ENCODE measurements around the gene PNMA1.

Gene PNMA1

DNA sequence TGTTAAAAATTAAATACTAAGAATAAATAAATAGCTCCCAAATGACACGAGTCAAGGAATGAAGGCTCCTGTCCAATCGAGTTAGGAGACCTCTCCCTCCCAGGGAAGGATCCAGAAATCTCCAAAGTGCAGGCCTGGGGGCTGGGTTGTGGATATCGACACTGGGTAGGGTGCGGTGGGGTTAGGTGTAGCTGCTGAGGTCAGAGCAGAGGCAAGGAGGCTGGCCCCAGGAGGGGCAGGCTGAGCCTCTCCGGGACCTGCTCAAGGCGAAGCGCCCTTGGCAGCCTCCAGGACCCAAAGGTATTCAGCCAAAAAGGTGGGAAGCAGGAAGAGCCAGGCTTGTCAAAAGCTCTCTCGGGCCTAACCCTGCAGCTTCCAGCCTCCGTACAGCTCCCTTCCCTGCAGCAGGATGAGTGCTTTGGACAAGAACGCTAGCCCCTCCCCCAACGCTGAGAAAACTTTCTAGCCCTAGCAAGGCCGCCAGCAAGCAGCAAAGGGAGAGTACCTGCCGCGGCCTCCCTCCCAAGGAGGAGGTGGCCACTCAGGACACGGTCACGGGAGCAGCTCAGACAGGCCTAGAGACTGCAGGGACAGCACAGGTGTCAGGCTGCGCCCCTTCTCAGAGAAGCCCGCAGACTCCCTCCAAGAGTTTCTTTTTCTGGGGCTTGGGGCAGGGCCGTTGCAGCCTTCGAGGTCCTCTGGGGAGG lies 3.7 kb upstream of the PNMA1 start:
- H3K4me3 ChIP-seq (ENCODE audit: low read depth, low read length), result no peak overlapping the region
- in situ Hi-C loops (cut with HindIII; ENCODE audit: low sequenced_read_pairs), result no loop called here
- TF ChIP-seq, protein P1, sequence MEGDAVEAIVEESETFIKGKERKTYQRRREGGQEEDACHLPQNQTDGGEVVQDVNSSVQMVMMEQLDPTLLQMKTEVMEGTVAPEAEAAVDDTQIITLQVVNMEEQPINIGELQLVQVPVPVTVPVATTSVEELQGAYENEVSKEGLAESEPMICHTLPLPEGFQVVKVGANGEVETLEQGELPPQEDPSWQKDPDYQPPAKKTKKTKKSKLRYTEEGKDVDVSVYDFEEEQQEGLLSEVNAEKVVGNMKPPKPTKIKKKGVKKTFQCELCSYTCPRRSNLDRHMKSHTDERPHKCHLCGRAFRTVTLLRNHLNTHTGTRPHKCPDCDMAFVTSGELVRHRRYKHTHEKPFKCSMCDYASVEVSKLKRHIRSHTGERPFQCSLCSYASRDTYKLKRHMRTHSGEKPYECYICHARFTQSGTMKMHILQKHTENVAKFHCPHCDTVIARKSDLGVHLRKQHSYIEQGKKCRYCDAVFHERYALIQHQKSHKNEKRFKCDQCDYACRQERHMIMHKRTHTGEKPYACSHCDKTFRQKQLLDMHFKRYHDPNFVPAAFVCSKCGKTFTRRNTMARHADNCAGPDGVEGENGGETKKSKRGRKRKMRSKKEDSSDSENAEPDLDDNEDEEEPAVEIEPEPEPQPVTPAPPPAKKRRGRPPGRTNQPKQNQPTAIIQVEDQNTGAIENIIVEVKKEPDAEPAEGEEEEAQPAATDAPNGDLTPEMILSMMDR (IDR thresholded peaks at IDR 0.05; ENCODE audit: low read depth, low read length), result no peak
- DNase-seq (ENCODE audit: low read depth, low spot score), result peak; percentile 61

DNA sequence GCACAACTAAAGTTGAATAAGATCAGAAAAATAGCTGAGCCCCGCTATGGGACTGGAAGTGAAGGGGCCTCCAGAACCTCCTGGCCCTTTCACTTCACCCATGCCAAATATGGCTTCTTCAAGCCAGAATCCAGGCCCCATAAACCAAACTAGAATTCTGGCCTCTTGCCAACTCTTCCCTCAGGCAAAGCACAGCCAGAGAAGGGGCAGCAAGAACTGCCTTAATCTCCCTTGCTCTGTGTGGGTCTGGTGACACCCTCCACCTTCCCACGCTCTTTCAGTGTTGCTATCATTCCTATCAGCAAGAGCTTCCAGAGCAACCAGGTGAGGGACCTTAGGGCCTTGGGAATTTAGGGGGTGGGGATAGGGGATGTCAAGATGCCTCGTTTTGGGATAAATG lies 3.1 kb upstream of the PNMA1 start:
- H3K4me3 ChIP-seq (ENCODE audit: low read depth, low read length), result no peak overlapping the region
- DNase-seq (ENCODE audit: low read depth, low spot score), result peak; percentile 23
- TF ChIP-seq, protein P1 (IDR thresholded peaks at IDR 0.05; ENCODE audit: low read depth, low read length), result no peak
- in situ Hi-C loops (cut with HindIII; ENCODE audit: low sequenced_read_pairs), result no loop called here

DNA sequence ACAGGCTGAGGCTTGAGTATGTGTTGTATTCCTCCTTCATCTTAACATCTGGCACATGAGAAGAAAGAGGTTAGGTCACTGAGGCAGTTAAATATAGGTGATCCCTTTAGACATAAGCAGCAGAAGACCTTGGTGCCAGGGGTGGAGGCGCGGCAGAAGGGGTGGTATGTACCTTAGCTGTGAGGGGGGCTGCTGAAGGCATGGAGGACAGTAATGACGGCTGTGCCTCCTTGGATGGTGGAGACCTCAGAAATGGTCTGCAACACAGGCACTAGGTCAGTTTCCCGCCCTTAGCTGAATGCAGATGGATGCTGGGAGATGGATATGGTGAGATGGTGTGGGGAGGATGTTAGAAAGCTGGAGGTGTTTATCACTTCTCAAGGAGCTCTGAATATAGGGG lies 1.5 kb upstream of the PNMA1 start:
- in situ Hi-C loops (cut with HindIII; ENCODE audit: low sequenced_read_pairs), result no loop called here
- no peak for DNase-seq (ENCODE audit: low read depth, low spot score)
- TF ChIP-seq, protein P1 (IDR thresholded peaks at IDR 0.05; ENCODE audit: low read depth, low read length), result no peak
- H3K4me3 ChIP-seq (ENCODE audit: low read depth, low read length), result no peak overlapping the region

DNA sequence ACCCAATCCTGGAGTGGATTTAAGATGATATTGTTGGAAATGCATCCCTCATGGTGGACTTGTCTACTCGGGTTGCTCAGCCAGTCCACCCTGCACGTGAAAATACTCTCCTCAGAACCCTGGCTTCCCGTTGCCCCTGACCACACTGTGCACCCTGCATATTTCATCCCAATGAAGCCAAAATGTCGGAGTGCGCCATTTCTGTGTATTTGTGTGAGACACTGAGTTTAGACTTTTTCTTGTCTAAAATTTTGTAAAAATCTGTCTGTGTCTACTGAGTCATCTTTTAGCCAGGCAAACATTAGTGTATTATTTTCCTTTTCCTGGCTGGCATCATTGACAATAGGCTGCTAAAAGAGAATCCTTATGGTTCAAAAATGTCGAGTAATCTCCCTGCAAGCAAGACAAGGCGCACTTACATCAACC lies 485 bp upstream of the PNMA1 start:
- TF ChIP-seq, protein P1 (IDR thresholded peaks at IDR 0.05; ENCODE audit: low read depth, low read length), result no peak
- DNase-seq (ENCODE audit: low read depth, low spot score), result peak; percentile 72
- in situ Hi-C loops (cut with HindIII; ENCODE audit: low sequenced_read_pairs), result no loop called here
- H3K4me3 ChIP-seq (ENCODE audit: low read depth, low read length), result peak overlapping the region; percentile 79

DNA sequence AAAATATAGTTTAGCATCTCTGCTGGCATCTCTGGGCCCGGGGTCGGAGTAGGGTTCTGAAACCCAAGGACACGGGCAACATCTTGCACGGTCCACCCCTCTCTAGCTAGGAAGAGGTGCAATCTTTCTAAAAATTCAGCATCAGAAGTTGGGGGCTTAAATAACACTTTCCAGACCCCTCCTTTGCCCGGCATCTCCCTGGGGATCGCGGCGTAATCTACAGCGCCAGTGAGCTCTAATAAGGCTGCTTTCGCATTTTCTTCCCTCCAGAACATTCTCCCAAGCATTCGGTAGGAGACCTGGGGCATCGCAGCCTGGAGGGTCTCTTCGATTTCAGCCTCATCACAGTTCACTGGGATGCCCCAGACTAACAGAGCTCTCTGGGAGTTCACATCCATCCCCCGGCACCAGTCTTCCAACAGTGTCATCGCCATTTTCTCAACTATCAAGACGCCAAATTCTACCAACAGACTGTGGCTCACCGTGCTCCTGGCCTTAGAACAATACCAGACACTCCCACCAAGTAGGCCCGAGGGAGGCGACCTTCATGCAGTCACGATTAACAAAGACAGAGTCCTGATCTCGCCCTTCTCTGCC lies 880 bp downstream of the PNMA1 start:
- H3K4me3 ChIP-seq (ENCODE audit: low read depth, low read length), result peak overlapping the region; percentile 79
- DNase-seq (ENCODE audit: low read depth, low spot score), result peak; percentile 42
- in situ Hi-C loops (cut with HindIII; ENCODE audit: low sequenced_read_pairs), result no loop called here
- TF ChIP-seq, protein P1 (IDR thresholded peaks at IDR 0.05; ENCODE audit: low read depth, low read length), result no peak

DNA sequence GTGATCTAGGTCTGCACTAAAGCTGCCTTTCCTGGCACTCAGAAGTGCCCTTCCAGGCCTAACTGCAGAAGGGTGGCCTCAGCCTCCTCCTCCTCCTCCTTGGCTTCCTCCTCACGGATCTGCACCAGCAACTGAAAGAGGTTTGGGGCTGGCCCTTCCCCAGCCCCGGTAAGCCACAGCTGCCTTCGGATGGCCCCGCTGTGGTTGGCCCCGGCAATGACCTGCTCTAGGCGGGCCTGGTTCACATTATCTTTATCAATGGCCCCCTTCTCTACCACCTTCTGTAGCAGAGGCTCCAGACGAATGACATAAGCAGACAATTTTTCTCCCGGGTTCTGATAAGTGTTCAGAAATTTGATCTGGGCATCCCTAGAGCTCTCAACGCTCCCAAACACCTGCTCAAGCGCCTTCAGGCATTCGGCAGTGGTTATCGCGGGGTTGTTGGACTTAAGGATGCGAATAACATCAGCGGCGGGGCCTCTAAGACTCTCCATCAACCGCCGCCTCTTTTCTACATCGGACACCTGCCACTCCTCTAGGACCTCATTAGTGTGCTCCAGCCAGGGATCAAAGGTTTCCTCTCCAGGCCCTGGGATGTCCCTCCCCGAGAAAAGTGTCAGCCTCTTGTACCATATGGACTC lies 1.5 kb downstream of the PNMA1 start:
- peak; percentile 22 for DNase-seq (ENCODE audit: low read depth, low spot score)
- TF ChIP-seq, protein P1 (IDR thresholded peaks at IDR 0.05; ENCODE audit: low read depth, low read length), result no peak
- peak overlapping the region; percentile 79 for H3K4me3 ChIP-seq (ENCODE audit: low read depth, low read length)
- in situ Hi-C loops (cut with HindIII; ENCODE audit: low sequenced_read_pairs), result no loop called here

Data from astrocyte of the spinal cord (primary cell).